Renal pelvis (tissue), 4 donors: ENCODE data around the gene SLC38A10. TPM values are rescaled to one million over a fixed set of nuclear protein-coding genes. Genes with fewer than 3 reads are reported as not detected.

ENCODE experiments used
- DNase-seq: peaks from one replicate; pipeline ENCODE4 v3.0.0-alpha.2; 2013
- polyA plus RNA-seq, 3 donors: library from polyadenylated mRNA; unstranded; fragments of 120-200 nt; gene quantifications; one replicate each; pipeline ENCODE4 v1.2.1, GENCODE V29; 2013; ENCODE audit not compliant: insufficient read length in 3 of 3

The SLC38A10 gene
- polyA plus RNA-seq, 3 donors: 66.8 to 82.5 (median 71.3) TPM

DNA sequence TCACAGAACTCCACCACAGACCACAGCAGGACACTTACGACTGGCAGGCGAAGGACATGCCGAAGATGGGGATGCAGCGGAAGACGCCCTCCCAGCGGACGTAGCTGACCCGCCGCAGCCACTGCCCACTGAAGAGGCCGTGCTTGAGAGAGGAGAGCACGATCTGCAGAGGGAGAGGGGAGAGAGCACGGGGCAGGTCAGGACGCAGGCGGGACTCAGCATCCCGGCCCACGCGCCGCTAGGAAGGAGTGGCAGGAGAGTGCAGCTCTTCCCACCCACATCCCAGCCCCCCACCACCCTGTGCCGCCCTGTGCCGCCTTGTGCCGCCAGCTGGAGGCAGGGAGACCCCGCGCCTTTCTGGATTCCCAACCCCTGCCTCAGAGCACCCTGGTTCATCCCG, 14.5 kb downstream of the SLC38A10 start:
- no peak for DNase-seq

DNA sequence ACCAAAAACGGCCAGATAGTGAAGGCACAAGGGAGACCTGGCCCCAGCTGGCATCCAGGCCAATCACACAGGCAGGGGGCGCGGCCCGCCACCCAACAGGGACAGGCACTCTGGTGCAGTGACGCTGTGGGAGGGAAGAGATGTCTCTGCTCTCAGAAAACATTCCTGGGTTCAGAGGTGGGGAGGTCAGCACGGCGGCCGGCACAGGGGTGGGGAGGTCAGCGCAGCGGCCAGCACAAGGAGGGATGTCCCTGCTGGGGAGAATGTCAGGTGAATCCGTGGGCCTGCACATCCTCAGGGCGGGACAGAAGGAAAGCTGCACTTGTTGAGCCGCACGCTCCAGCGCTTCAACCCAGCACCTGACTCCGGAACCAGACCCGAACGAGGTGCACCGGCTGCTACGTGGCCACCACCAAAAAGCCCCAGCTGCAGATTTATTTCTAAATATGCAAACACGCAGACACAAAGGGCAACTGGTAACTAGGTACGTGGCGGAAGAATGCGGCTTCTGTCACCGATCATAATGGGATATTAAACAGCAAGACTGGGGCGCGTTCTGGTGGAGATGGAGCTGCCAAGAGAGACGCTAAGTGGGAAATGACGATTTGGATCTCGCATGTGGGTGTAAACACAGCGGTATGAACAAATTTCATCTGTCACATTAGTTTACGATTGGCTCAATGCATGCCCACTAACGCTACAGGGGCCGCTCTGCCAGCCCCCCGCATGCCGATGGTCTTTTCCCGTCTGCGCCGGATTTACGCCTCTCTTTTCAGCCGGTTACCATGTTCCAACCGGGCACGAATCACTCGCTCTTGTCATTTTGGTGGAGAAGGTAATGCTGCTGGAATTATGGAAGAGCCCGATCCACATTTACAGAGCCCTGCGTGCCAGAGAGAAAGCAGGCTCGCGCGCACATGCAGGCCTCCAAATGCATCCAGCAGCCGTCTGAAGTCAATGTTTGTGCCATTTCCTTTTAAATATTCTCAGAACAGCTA, 15.5 kb downstream of the SLC38A10 start:
- no peak for DNase-seq

DNA sequence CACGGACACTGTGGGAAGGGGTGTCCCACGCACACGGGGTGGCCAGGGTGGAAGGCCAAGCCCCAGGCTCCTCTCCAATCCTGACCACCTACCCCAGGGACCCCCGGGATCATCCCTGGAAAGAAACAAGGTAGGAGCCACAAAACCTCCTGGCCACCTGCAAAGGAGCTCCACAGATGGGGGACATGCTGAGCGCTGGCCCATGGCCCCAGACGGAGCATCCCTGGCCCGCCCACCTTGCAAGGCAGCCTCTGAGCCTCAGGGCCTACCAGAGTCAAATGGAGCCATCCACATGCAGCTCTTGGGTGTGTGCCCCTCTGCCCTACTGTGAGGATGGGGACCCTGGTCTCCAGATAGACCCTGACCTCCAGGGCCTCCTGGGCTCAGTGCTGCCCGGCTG, 16.3 kb downstream of the SLC38A10 start:
- DNase-seq: no peak

DNA sequence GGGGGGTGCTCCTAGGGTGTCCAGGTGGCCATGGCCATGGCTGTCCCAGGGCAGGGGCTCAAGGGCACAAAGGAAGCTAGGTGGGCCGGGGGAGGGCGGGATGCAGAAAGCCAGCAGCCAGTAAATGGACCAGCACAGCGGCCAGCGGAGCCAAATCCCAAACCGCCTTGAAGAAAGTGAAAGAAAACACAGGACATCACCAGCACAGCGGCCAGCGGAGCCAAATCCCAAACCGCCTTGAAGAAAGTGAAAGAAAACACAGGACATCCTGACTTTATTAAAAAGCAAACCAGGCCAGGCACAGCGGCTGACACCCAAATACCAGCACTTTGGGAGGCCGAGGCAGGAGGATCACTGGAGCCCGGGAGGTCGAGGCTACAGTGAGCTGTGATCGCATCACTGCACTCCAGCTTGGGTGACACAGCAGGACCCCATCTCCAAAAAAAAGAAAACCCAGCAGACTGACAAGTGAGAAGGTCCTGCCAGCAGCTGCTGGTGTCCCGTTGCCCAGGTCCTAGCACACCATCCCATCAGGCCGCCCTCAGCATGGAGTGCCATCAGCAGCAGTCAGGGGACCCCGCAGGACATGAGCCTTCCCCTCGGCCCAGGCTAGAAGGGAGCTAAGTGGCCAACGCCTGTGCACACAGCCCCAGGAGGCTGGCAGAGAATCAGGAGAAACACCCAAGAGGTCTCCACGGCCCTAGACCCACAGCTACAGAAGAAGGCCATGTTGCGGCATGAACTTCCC, 17.0 kb downstream of the SLC38A10 start:
- DNase-seq: no peak

DNA sequence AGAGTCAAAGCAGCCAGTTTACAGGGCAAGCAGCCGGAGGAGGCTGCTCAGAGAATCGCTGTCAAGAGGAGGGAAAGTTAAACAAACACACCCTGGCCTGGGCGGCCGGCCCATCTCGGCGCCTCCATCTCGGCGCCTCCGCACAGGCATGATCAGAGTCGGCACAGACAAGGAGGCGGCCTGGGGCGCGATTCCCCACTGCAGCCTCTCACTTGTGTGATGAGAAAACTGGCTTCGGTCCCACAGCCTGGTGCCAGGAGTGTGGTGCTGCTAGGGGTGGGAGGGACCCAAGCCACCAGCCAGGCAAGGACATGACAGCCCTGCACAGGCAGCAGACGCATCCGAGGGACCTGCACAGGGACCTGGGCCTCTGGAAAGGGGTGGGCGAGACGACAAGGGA, 17.7 kb downstream of the SLC38A10 start:
- no peak for DNase-seq

DNA sequence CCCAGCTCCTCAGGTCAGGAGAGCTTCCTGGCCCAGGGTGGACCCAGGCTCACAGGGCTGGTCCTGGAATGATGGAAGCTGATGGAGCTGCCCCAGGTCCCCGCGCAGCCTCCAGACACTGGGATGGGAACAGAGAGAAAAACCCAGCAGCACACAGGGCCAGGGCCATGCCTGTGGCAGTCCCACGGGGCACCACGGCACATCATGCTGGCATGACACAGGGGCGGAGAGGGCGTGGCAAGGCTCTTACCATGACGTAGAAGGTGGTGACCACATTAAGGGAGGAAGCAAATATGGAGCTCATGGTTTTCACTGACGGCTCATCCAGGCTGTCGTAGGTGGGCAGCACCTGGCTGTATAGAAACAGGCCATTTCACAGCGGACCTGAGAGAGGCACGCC, 18.3 kb downstream of the SLC38A10 start:
- DNase-seq: no peak

DNA sequence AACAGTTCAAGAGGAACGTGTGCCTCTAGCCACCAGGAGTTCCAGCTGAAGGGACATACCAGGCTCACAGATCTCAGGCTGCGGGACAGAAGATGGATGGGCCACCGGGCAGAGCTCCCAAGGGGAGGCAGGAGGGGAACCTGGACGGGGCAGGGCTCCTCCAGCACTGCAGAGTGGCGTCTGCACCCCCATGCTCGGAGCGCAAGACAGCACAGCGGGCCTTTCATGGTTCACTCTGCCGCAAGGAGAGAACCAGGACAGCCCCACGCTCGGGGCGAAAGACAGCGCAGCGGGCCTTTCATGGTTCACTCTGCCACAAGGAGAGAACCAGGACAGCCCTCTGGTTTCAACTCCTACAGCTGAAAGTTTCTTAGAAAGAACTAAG, 20.6 kb downstream of the SLC38A10 start:
- DNase-seq: no peak

DNA sequence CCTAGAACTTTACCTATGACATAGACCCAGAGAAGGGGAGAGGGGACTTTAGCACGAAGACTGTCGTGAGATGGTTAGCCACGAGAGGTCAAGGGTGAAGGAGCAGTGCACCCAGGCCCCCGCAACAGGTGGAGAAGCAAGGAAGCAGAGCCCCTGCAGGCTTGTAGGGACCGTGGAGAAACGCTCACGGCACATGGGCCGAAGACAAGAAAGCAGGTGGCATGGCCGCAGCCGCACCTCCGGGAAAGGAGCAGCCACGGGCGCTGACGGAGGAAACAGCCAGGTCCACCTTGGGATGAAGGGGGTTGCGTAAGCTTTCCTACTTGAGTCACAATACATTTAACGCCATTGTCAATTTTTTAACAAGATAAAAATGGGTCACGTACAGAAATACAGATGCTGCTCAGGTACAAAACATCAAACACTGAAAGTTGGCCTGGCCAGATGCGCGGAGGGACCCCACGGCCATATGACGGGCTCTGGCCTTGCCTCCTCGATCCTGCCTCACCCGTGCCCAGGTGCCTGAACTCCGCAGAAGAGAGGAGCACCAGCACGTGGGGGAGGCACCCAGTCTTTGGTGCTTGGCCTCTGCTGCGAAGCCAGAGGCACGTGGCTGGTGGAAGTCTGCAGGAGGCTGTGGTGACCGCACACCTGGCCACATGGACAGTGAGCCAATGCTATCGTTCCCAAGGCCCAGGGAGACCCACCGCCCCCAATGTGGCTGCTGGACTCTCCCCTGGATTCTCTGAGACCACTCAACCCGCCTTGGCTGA, 21.2 kb downstream of the SLC38A10 start:
- DNase-seq: no peak

DNA sequence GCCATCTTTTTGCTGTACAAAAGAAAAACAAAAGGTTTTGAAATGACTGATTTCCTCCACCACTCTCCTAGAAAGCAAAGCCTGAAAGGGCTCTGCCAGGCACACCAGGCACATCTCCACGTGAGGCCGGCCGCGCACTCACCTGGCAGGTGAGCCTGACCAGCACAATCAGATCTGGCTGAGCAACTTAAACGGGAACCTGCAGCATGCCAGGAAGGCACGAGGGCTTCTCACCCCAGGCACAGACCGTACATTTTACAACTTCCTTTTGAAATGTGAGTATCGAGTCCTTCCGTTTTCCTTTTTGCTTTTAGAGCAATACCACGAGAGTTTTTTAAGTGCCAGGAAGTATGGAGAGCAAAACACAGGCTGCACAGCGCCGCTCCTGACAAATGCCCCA, 22.5 kb downstream of the SLC38A10 start:
- DNase-seq: no peak

DNA sequence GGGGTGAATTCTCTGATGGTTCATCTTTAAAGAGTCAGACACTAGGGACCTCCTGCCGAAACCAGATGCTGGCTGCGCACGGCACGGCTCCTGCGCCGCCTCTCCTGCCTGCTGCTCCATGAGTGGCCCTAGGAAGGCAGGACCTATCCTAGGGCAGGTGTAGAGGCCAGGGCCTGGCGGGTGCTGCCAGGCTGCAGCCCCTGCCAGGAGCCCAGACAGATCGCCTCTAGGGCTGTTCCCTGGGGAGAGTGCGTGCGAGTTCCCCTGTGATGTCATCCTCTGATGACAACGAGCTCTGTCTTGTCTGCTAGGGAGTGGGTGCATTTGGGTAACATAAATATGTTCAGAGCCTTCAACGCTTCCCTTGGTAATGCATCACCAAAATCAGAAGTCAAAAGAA, 23.9 kb downstream of the SLC38A10 start:
- no peak for DNase-seq

DNA sequence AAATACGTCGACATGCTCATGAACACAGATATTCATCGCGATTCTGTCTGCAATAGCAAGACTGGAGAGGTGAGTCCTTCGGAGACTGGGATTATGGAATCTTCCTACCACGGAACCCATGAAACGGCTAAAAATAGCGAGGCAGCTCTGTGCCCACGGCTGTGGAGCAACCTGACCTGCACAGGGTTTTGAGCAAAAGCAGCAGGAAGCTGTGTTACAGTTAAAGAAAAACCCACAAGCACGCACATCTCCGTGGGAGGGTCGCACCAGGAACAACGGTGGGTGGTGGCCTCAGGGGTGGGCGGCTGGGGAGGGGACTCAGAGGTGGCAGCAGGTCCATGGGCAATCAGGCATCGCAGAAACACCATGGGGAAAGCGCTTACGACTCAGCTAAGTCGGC, 24.8 kb downstream of the SLC38A10 start:
- no peak for DNase-seq

DNA sequence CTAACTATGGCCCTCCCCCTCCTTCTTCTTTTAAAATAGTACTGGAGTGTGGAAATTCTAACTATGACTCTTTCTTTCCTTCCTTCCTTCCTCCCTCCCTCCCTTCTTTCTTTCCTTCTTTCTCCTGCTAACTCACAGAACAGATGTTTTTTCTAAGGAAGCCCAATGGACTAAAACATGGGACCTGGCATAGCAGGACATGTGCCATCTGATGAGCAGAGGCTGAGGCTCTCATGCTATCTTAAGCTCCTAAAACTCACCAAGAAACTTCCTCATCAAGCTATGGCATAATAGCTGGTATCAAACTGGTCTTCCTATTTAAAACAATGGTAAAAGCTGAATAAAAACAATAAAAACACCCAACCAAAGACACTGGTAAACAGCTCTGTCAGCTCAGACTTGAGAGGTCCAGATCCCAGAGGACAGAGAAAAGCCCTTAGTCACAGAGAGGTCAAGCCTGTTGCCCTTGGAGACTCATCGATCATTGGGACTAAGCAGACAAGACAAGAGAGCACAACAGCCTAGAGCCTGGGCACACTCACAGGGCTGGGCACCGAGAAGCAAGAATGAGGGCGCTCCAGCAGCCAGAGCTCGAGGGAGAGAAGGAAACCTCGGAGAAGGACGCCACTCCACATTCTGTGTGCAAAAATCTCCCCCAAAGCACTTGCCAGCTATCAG, 27.6 kb downstream of the SLC38A10 start:
- DNase-seq: no peak

DNA sequence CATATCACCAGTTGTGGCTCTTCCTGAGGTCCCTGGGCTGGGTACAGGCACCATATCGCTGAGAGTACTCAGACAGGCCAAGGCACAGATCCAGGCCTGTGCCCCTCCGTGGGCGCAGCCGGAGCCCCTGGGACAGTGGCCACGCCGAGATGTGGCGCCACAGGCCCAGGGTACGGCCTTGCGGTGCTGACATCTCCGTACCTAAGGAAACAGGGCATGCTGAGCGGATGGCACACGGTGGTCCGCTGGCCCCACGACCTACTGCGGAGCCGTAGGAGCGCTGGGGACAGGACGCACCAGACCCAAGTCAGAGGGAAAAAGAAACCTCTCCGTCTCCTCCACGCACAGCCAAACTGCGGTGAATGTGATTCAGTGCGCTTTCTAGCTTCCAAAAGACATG, 29.5 kb downstream of the SLC38A10 start:
- DNase-seq: no peak

DNA sequence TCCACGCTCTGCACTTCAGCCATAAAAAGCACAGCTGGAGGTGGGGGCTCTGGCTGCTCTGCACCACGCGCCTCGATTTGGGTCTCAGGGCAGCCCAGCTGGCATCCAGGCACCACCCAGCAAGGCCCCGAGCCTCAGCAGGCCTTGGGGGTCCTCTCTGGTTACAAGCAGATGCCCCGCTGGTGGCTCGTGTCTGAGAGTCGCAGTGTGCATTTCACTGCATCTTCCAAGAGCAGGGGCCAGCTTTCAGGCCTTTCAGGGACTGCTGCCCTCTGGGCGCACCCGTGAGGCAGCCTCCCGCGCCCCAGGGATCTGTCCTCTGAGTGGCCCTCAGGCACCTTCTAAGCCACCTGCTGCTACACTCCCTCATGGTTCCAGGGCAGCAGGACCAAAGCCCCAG, 30.5 kb downstream of the SLC38A10 start:
- no peak for DNase-seq

DNA sequence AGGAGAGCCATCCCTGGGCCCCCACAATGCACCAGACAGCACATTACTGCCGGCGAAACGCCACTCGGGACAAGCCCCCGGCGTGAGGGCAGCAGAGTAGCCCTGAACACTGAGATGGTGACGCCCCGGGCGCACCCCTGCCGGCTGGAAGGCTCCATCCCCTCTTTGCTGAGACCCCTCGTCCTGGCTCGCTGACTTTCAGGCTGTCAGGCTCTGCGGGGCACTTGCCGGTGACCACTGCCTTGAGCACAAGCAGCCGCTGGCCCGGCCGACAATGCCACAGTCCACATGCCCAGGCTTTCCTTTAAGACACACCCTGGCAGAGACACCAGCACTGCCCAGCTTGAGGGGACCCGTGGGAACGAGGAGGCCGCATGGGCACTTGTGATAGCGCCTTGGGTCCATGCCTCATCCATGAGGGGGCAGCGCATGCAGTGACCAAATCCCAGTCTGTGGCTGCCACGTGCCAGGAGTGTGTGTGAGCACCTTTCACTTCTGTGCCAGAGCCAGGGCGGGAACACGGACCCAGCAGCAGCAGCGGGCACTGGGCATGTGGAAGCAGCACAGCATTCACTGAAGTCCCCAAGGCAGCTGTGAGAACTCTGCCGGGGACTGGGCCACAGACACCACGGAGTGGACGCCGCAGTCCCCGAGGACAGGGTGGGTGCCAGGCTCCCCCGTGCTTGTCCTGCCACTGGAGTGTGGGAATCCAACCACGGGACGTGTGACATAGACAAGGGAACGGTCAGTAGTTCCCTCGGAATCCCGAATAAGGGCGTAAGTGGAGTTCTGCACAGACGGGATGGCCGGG, 31.5 kb downstream of the SLC38A10 start:
- no peak for DNase-seq

DNA sequence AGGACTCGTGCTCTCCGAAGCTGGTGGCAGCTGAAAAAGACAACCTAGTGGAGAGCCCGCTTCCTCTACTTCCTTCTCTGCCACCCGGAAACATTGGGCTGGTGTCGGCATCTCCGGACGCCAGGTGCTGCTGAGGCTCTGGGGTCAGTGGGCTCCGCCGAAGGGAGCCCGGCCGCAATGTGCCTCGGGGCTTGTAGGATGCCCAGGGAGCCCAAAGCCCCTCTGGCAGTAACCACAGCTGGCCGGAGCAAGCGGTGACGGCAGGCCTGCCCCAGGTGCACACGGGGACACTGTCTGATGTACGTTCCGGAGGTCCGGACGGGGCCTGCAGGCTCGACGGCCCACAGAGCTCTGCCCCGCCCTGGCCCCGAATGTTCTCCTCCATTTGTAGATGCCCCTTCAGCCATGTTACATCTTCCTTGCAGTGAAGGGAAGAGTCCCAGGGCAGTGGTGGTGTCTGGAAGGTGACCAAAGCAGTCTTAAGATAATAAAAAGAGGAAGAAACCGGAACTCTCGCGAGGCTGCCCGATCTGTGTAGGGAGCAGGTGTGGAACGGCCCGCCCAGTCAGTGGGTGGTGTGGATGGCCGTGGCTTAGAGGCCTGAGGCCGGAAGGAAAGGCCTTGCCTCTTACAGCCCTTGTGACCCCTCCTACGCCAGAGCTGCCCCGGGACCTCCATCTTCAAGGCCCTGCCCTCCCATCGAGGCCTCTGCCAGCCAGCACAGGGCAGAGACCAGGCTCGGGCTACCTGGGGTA, 33.3 kb downstream of the SLC38A10 start:
- no peak for DNase-seq

DNA sequence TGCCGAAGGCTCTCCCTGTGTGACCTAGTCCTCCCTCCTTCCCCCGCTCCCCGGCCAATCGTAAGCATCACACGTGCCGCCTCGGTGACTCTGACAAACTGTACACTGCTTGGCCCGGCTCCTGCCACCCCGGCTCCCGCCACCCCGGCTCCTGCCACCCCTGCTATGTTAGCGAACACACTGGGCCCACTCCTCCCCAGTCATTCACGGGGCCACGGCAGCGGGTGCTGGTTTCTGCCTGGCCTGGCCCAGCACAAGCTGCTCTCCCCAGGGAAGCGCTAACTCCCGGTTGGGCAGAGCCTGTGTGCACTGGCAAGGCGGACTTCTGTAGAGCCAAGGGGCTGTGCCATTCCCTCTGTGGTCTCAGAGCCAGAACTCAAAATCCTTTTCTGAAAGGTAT, 34.0 kb downstream of the SLC38A10 start:
- DNase-seq: no peak

DNA sequence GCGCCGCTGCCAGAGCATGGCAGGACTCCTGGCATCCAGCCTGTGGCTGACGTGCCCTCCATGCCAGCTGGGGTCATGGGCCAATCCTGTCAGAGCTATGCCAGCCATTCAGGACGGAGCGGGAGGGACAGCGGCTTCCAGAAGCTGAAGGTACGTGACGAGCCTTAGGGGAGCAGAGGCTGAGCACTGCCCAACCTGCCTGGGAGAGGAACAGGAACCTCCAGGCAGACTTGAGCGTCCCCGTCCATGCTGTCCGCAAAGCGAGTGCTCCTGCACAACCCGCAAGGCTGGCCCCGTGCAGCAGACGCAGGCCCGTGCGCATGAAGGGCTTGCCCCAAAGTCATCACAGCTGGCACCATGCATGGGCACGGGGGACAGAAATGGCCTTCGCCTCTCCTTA, 34.5 kb downstream of the SLC38A10 start:
- DNase-seq: no peak

DNA sequence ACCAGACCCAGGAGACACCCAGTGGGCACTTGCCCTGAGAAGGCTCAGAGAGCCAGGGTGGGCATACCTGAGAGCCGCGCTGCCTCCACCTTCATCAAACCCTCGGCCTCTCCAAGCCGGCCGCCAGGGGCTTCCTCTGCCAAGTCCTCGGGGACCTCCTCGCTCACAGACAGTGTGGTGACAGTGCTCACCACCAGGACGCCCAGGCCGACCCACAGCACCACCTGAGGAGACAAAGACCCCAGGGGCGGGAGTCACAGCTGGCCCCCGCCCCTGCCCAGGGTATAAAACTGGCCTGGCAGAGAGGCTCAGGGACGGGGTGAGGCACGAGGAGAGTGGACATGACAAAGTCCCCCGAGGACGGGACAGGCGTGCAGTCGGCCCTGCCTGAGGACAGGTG, 34.9 kb downstream of the SLC38A10 start:
- no peak for DNase-seq

DNA sequence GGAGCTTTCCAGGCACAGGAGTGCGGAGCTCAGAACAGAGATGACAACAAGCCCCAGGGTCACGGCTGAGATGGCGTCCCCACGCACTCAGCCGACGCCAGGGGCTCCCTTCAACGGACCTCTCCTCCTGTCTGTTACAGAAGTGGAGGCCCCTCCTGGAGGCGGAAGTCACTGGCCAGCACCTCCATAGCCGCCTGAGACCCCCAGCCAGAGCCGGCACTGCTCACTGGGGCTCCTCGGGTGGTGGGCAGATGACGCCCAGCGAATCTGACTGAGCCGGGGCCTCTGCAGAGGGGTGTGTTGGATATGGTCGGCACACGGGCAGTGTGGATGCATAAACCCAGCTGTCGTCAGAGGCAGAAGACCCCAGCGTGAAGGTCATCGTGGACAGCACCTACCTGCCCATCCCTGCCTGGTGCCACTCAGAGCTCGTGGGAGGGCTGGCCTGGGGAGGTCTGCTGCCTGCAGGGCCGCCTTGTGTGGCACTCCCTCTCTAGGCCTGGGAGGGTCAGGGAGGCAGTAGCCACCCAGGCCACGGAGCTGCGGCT, 36.0 kb downstream of the SLC38A10 start:
- DNase-seq: no peak
